ENCODE measurements around the gene BCL10. TPM values are rescaled to one million over a fixed set of nuclear protein-coding genes. Genes with fewer than 3 reads are reported as not detected.
A peak's percentile ranks its signal among the peaks of the same experiment; 100 is the strongest.

The BCL10 gene
- total RNA-seq (2016; rRNA removed; fragmentation: Illumina TruSeq; extraction: Trizol) (14.1 and 20.0 TPM in 2 replicates), polyA plus RNA-seq (2011; rRNA removed) (3.7 and 3.8 TPM in 2 replicates), polyA minus RNA-seq (2011; rRNA and poly(A)+ RNA removed; ENCODE audit: low replicate concordance) (6.7 and 7.6 TPM in 2 replicates), Bru-seq, nascent RNA (percentile 83 among the genes with signal in this experiment), BruChase-seq, experiment 1, labeled RNA remaining after a 6-hour chase (percentile 82 among the genes with signal in this experiment), BruChase-seq, experiment 2, labeled RNA remaining after a 2-hour chase (percentile 87 among the genes with signal in this experiment)
- total RNA-seq (2016; cell fraction: cytosol; rRNA removed; fragmentation: Illumina TruSeq; extraction: Trizol; ENCODE audit: low read depth) = 4.5 and 4.9 TPM in 2 replicates
- total RNA-seq (2016; cell fraction: insoluble cytoplasmic fraction; rRNA removed; fragmentation: Illumina TruSeq; extraction: Trizol) = 13.6 and 16.8 TPM in 2 replicates
- 11.2 and 12.0 TPM in 2 replicates for total RNA-seq (2016; cell fraction: membrane; rRNA removed; fragmentation: Illumina TruSeq; extraction: Trizol)
- total RNA-seq (2016; cell fraction: nucleus; rRNA removed; fragmentation: Illumina TruSeq; extraction: Trizol) = 10.9 and 11.5 TPM in 2 replicates
- 2.7 TPM in 2 replicates for polyA plus RNA-seq (2011; cell fraction: cytosol; rRNA removed)
- polyA plus RNA-seq (2011; cell fraction: nucleus; rRNA removed) = 2.7 and 3.0 TPM in 2 replicates
- 5.5 and 6.6 TPM in 2 replicates for polyA plus RNA-seq (2012)
- 0.95 and 1.2 TPM in 2 replicates for polyA plus RNA-seq (2016; cell fraction: cytosol; fragmentation: Illumina TruSeq; extraction: Trizol; ENCODE audit: low read depth)
- 14.1 and 14.9 TPM in 2 replicates for polyA plus RNA-seq (2016; cell fraction: insoluble cytoplasmic fraction; fragmentation: Illumina TruSeq; extraction: Trizol; ENCODE audit: low read depth)
- 3.2 and 3.8 TPM in 2 replicates for polyA plus RNA-seq (2016; cell fraction: membrane; fragmentation: Illumina TruSeq; extraction: Trizol; ENCODE audit: low read depth)
- polyA plus RNA-seq (2016; cell fraction: nucleus; fragmentation: Illumina TruSeq; extraction: Trizol; ENCODE audit: insufficient read depth, low read depth) = 9.1 and 9.7 TPM in 2 replicates
- 6.9 and 7.7 TPM in 2 replicates for polyA minus RNA-seq (2011; cell fraction: cytosol; rRNA and poly(A)+ RNA removed)
- polyA minus RNA-seq (2011; cell fraction: nucleus; rRNA and poly(A)+ RNA removed) = 18.7 and 23.1 TPM in 2 replicates
- long read RNA-seq, experiment 1, transcript BCL10-203 (3 exons, 2,833 nt) = major isoform, 15 of 29 reads
- long read RNA-seq, experiment 1, partial matches to known transcripts = 0 of 29 reads
- long read RNA-seq, experiment 1, other reads (novel, unspliced or antisense) = 14 of 29 reads
- long read RNA-seq, experiment 2, partial matches to known transcripts = 2 of 19 reads
- long read RNA-seq, experiment 2, other reads (novel, unspliced or antisense) = 14 of 19 reads

DNA sequence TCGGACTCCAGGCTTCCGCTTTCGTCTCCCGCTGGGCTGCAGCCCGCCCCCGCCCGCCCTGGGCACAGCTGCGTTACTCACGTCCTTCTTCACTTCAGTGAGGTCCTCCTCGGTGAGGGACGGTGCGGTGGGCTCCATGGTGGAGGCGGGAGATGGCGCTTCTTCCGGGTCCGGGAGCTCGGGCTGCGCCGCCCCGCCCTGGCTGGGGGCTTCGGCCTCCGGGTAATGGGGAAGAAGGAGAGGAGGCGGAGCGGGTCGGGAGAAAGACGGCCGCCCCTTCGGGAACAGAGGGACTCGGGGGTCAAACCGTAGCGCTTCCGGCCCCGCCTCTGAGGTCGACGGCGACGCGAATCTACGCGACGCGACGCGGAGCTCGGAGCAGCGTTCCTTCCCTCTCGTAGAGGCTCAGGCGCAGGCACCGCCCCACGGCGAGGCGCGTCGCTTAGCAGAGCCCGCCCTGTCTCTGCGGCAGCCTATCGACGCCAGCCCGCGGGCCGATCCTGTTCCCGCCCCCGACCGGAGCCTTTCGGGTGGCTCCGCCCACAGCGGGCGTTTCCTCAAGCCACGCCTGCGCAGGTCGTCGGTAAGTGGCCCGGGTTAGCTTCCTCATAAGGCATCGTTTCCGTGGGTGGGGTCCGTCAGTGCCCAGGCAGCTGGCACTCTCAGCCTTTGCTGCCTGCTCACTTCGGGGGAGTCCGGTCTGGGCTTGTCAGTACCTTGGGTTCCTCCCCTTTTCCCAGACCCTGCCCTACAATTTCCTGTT, at the start of gene BCL10:
BCL10 (minus strand) TSS at position 418 of the 763 bp plus-strand sequence; CDS start at position 138, 280 bp downstream.
- intact Hi-C loops (cut with micrococcal nuclease; ENCODE audit: unreplicated experiment) (no loop called here), in situ Hi-C loops (cut with HindIII; ENCODE audit: extremely low pct_ligation_motif_present, low pct_unique_long_range_greater_than_20kb) (no loop called here)
- ChIA-PET CTCF (ENCODE audit: low intra/inter-chr PET ratio, low total read pairs) (no interaction called here), POLR2A (interaction anchor here (0.7 to 2.9 kb wide), 17 partner anchors 9 to 703 kb away, joined by 3 to 37 read pairs (median 6); partner anchors contain the start of genes C1orf52, CCN1, SYDE2 and ZNHIT6)
- Histone ChIP-seq H3K79me2 (ENCODE audit: insufficient read depth, low read length) (peaks cover 41% of the 10 kb centered on the region), H4K20me1 (ENCODE audit: insufficient read depth, low read length) (0 out of 2 replicates have a peak, but pooled peaks cover 5% of the 10 kb centered on the region), H2AFZ (ENCODE audit: low read length) (peak within 1 kb of the TSS; percentile 57), H3K4me2 (ENCODE audit: low read depth, low read length) (peak within 1 kb of the TSS; percentile 84), H3K27me3 (ENCODE audit: control insufficient read depth in 1 of 2, insufficient read depth in 2 of 2, low read length in 2 of 2) (no peaks in the 10 kb centered on the region; a peak in 1 of 5 replicates), H3K9ac (ENCODE audit: insufficient read depth, low read depth, low read length) (peak within 1 kb of the TSS; percentile 95), H3K36me3 (replicated peaks in 1 of 2; ENCODE audit: control insufficient read depth in 1 of 2, insufficient read depth in 2 of 2, low read length in 2 of 2) (peaks cover 0 to 6% of the 10 kb centered on the region in 2 experiments; a peak in 1 of 5 replicates), H3K27ac (ENCODE audit: extremely low read length, insufficient read depth, low read length) (peak within 1 kb of the TSS; percentile 83), H3K9me3 (ENCODE audit: low read length) (no peaks in the 10 kb centered on the region), H3K4me3 (replicated peaks in 1 of 3; ENCODE audit: insufficient read depth in 1 of 3, low read depth in 2 of 3, low read length in 3 of 3) (peak within 1 kb of the TSS; percentile 87 to 100 (median 89)), H3K4me1 (ENCODE audit: insufficient read depth, low read length) (peaks cover 61% of the 10 kb centered on the region)
- BruUV-seq (replicated peaks) = no TSS peak
- FAIRE-seq = peak; percentile 91
- ATAC-seq = peak; percentile 99
- 0% methylated on average over 8 of the region's 78 CpGs for WGBS (ENCODE audit: low lambda C conversion rate)
- peak; percentile 94 for DNase-seq (ENCODE audit: low spot score)
- TF ChIP-seq, protein P1, sequence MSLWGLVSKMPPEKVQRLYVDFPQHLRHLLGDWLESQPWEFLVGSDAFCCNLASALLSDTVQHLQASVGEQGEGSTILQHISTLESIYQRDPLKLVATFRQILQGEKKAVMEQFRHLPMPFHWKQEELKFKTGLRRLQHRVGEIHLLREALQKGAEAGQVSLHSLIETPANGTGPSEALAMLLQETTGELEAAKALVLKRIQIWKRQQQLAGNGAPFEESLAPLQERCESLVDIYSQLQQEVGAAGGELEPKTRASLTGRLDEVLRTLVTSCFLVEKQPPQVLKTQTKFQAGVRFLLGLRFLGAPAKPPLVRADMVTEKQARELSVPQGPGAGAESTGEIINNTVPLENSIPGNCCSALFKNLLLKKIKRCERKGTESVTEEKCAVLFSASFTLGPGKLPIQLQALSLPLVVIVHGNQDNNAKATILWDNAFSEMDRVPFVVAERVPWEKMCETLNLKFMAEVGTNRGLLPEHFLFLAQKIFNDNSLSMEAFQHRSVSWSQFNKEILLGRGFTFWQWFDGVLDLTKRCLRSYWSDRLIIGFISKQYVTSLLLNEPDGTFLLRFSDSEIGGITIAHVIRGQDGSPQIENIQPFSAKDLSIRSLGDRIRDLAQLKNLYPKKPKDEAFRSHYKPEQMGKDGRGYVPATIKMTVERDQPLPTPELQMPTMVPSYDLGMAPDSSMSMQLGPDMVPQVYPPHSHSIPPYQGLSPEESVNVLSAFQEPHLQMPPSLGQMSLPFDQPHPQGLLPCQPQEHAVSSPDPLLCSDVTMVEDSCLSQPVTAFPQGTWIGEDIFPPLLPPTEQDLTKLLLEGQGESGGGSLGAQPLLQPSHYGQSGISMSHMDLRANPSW (CRISPR knock-in tag; IDR thresholded peaks at IDR 0.05; ENCODE audit: borderline replicate concordance) = peak; percentile 70; the same call in 1 of the 2 replicates
- TF ChIP-seq, protein P2, sequence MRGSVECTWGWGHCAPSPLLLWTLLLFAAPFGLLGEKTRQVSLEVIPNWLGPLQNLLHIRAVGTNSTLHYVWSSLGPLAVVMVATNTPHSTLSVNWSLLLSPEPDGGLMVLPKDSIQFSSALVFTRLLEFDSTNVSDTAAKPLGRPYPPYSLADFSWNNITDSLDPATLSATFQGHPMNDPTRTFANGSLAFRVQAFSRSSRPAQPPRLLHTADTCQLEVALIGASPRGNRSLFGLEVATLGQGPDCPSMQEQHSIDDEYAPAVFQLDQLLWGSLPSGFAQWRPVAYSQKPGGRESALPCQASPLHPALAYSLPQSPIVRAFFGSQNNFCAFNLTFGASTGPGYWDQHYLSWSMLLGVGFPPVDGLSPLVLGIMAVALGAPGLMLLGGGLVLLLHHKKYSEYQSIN (CRISPR knock-in tag; IDR thresholded peaks at IDR 0.05; ENCODE audit: borderline replicate concordance) = no peak
- no peak for TF ChIP-seq ZNF563 (CRISPR knock-in tag; IDR thresholded peaks at IDR 0.05)
- TF ChIP-seq, protein P3, sequence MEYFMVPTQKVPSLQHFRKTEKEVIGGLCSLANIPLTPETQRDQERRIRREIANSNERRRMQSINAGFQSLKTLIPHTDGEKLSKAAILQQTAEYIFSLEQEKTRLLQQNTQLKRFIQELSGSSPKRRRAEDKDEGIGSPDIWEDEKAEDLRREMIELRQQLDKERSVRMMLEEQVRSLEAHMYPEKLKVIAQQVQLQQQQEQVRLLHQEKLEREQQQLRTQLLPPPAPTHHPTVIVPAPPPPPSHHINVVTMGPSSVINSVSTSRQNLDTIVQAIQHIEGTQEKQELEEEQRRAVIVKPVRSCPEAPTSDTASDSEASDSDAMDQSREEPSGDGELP (IDR thresholded peaks at IDR 0.05; ENCODE audit: borderline replicate concordance, low read depth) = peak; percentile 72; the same call in 1 of the 2 replicates
- peak; percentile 78 for TF ChIP-seq ZSCAN29 (CRISPR knock-in tag; conservative IDR thresholded peaks at IDR 0.05)
- no peak for TF ChIP-seq ZNF749 (CRISPR knock-in tag; IDR thresholded peaks at IDR 0.05; ENCODE audit: borderline replicate concordance)
- no peak for TF ChIP-seq RFX3 (CRISPR knock-in tag; IDR thresholded peaks at IDR 0.05)
- TF ChIP-seq ZNF883 (CRISPR knock-in tag; IDR thresholded peaks at IDR 0.05; ENCODE audit: not compliant biosample characterization) = no peak
- no peak for TF ChIP-seq ZNF460 (CRISPR knock-in tag; IDR thresholded peaks at IDR 0.05; ENCODE audit: borderline replicate concordance)
- TF ChIP-seq ZNF747 (CRISPR knock-in tag; IDR thresholded peaks at IDR 0.05; ENCODE audit: borderline replicate concordance) = peak; percentile 47; the same call in 1 of the 2 replicates
